Activated CD4-positive, alpha-beta T cell treated with anti-CD3 and anti-CD28 coated beads for 24 hours (primary cell): ENCODE results near the gene ADAM12.

Experiments used
- DNase-seq, 2 donors: peaks; one replicate each; pipeline ENCODE4 v3.0.0-alpha.2; 2020; ENCODE audit warnings: low read depth in 2 of 2

The ADAM12 gene

GRCh38 chr10:126317751-126318150 lies 70.5 kb downstream of the ADAM12 start:
- no peak for DNase-seq

GRCh38 chr10:126315494-126316177 lies 72.6 kb downstream of the ADAM12 start:
- DNase-seq, result no peak

- no peak for DNase-seq
Measured at GRCh38 chr10:126314863-126315493, 73.3 kb downstream of the ADAM12 start.

GRCh38 chr10:126312167-126312566 lies 76.1 kb downstream of the ADAM12 start:
- no peak for DNase-seq

GRCh38 chr10:126309228-126309883 lies 78.9 kb downstream of the ADAM12 start:
- no peak for DNase-seq

GRCh38 chr10:126302826-126303665 lies 85.2 kb downstream of the ADAM12 start:
- DNase-seq, result no peak

- no peak for DNase-seq
Measured at GRCh38 chr10:126302476-126302756, 85.9 kb downstream of the ADAM12 start.

- DNase-seq, result no peak
Measured at GRCh38 chr10:126301701-126302475, 86.4 kb downstream of the ADAM12 start.

- DNase-seq, result no peak
Measured at GRCh38 chr10:126294451-126294850, 93.8 kb downstream of the ADAM12 start.

- no peak for DNase-seq
Measured at GRCh38 chr10:126290232-126290631, 98.0 kb downstream of the ADAM12 start.

- DNase-seq, result no peak
Measured at GRCh38 chr10:126288547-126289493, 99.5 kb downstream of the ADAM12 start.

- DNase-seq, result no peak
Measured at GRCh38 chr10:126286256-126286780, 102.0 kb downstream of the ADAM12 start.

GRCh38 chr10:126283307-126283706 lies 105.0 kb downstream of the ADAM12 start:
- no peak for DNase-seq

- no peak for DNase-seq
Measured at GRCh38 chr10:126278851-126279250, 109.4 kb downstream of the ADAM12 start.

GRCh38 chr10:126277181-126277580 lies 111.1 kb downstream of the ADAM12 start:
- DNase-seq, result no peak

- DNase-seq, result no peak
Measured at GRCh38 chr10:126272526-126272925, 115.8 kb downstream of the ADAM12 start.

- no peak for DNase-seq
Measured at GRCh38 chr10:126270111-126270510, 118.2 kb downstream of the ADAM12 start.

- DNase-seq, result no peak
Measured at GRCh38 chr10:126268013-126268920, 120.0 kb downstream of the ADAM12 start.
